ENCODE measurements around the gene APAF1. TPM values are rescaled to one million over a fixed set of nuclear protein-coding genes. Genes with fewer than 3 reads are reported as not detected.

Gene APAF1, protein sequence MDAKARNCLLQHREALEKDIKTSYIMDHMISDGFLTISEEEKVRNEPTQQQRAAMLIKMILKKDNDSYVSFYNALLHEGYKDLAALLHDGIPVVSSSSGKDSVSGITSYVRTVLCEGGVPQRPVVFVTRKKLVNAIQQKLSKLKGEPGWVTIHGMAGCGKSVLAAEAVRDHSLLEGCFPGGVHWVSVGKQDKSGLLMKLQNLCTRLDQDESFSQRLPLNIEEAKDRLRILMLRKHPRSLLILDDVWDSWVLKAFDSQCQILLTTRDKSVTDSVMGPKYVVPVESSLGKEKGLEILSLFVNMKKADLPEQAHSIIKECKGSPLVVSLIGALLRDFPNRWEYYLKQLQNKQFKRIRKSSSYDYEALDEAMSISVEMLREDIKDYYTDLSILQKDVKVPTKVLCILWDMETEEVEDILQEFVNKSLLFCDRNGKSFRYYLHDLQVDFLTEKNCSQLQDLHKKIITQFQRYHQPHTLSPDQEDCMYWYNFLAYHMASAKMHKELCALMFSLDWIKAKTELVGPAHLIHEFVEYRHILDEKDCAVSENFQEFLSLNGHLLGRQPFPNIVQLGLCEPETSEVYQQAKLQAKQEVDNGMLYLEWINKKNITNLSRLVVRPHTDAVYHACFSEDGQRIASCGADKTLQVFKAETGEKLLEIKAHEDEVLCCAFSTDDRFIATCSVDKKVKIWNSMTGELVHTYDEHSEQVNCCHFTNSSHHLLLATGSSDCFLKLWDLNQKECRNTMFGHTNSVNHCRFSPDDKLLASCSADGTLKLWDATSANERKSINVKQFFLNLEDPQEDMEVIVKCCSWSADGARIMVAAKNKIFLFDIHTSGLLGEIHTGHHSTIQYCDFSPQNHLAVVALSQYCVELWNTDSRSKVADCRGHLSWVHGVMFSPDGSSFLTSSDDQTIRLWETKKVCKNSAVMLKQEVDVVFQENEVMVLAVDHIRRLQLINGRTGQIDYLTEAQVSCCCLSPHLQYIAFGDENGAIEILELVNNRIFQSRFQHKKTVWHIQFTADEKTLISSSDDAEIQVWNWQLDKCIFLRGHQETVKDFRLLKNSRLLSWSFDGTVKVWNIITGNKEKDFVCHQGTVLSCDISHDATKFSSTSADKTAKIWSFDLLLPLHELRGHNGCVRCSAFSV (N-terminal part only)
- 11.2 to 14.5 TPM (median 13.8 TPM) in 5 replicates for total RNA-seq (2022; extraction: Qiagen RNA extraction; ENCODE audit: low read depth)

GRCh38 chr12:98644712-98645571 lies at the start of gene APAF1, which contains the start of gene IKBIP:
Gene APAF1 (plus strand): TSS chr12:98645290. CDS start chr12:98648360, 3,070 bp downstream.
Gene IKBIP (minus strand): TSS chr12:98644788. CDS start chr12:98644701, 87 bp downstream.

Other genes starting within 250 kb of the APAF1 start
- 87.3 to 122 TPM (median 91.7 TPM) in 5 replicates for gene TMPO, start 129.7 kb upstream of the APAF1 start, total RNA-seq (2022; extraction: Qiagen RNA extraction; ENCODE audit: low read depth)
- 713 to 789 TPM (median 751 TPM) in 5 replicates for gene SLC25A3, start 51.6 kb upstream of the APAF1 start, total RNA-seq (2022; extraction: Qiagen RNA extraction; ENCODE audit: low read depth)
- gene IKBIP, start 502 bp upstream of the APAF1 start, total RNA-seq (2022; extraction: Qiagen RNA extraction; ENCODE audit: low read depth): 65.6 to 78.2 TPM (median 68.1 TPM) in 5 replicates

Measured in A549 treated with CpdA at 1 μM for 4 hours (cell line).